Activated naive CD8-positive, alpha-beta T cell treated with anti-CD3 and anti-CD28 coated beads, Interleukin-2, amount 10 ng/mL, durations not matched to agents 7 days and 5 days (primary cell): ENCODE measurements around the gene ASCC2. TPM values are rescaled to one million over a fixed set of nuclear protein-coding genes. Genes with fewer than 3 reads are reported as not detected.
"Not testable (repeated sequence)": the region's sequence is repeated elsewhere in the genome, so short reads cannot be mapped to it uniquely, and the experiment has no call there.

Experiments used
- ATAC-seq: fragments of 150-1000 bp; cut with Tn5 transposase; one replicate; pipeline ENCODE4 v1.10.0; 2021; ENCODE audit warnings: low read depth, moderate library complexity
- POLR2A ChIA-PET: fragments of 350-600 bp; sonication (Branson Sonifier 250); formaldehyde crosslinking; loops from one replicate; lab custom pipeline; 2021; ENCODE audit warnings: antibody characterized with exemption; lab: Charles Lee
- DNase-seq: peaks from one replicate; pipeline ENCODE4 v3.0.0; 2021
- H3K27ac Mint-ChIP-seq: one replicate; pipeline ENCODE4 v1.8.0; 2022; ENCODE audit warnings: mild to moderate bottlenecking, mixed read lengths
- H3K27me3 Mint-ChIP-seq: one replicate; pipeline ENCODE4 v1.8.0; 2022; ENCODE audit warnings: mild to moderate bottlenecking, moderate library complexity, mixed read lengths
- H3K36me3 Mint-ChIP-seq: one replicate; pipeline ENCODE4 v1.8.0; 2021; ENCODE audit warnings: mild to moderate bottlenecking, mixed read lengths
- H3K4me1 Mint-ChIP-seq: one replicate; pipeline ENCODE4 v1.8.0; 2021; ENCODE audit warnings: mixed read lengths
- H3K4me3 Mint-ChIP-seq: one replicate; pipeline ENCODE4 v1.8.0; 2022; ENCODE audit warnings: mild to moderate bottlenecking, moderate library complexity, mixed read lengths
- H3K9me3 Mint-ChIP-seq: one replicate; pipeline ENCODE4 v1.8.0; 2021; ENCODE audit warnings: mixed read lengths
- total RNA-seq, 2 experiments: library from RNA; stranded (reverse); gene quantifications; one replicate each; pipeline ENCODE4 v1.2.3, GENCODE V29; 2021

Gene ASCC2
- total RNA-seq, 2 experiments from 2014 or later = 88.6 to 91.5 TPM

GRCh38 chr22:29842172-29842571 is 4.1 kb upstream of the ASCC2 start:
- ATAC-seq = no peak
- POLR2A ChIA-PET = no interaction called here
- peaks cover 17% of the 10 kb centered on the region for H3K4me1 Mint-ChIP-seq
- peaks cover 3% of the 10 kb centered on the region for H3K36me3 Mint-ChIP-seq
- peaks cover 6% of the 10 kb centered on the region for H3K9me3 Mint-ChIP-seq
- no peak overlapping the region for H3K4me3 Mint-ChIP-seq
- no peak for DNase-seq
- H3K27ac Mint-ChIP-seq = no peak overlapping the region
- H3K27me3 Mint-ChIP-seq = peaks cover 9% of the 10 kb centered on the region

DNA sequence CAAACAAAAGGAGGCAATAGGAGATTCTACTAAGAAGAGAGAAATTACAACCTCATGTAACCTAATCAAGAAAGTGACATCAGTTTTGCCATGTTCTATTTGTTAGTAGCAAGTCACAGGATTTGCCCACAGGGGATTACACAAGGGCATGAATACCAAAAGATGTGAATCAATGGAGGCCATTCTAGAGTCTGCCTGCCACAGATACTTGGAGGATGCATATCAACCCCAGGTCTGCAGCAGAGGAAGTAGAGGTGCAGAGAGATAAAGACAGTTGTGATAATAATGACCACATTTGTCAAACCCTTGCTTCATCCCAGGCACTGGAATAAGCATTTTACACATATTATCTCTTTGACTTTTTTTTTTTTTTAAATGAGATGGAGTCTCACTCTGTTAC is 2.4 kb upstream of the ASCC2 start:
- H3K4me3 Mint-ChIP-seq = no peak overlapping the region
- DNase-seq = no peak
- peaks cover 26% of the 10 kb centered on the region for H3K4me1 Mint-ChIP-seq
- H3K27ac Mint-ChIP-seq = no peak overlapping the region
- peaks cover 3% of the 10 kb centered on the region for H3K9me3 Mint-ChIP-seq
- H3K27me3 Mint-ChIP-seq = peaks cover 9% of the 10 kb centered on the region
- ATAC-seq = no peak
- POLR2A ChIA-PET = no interaction called here
- H3K36me3 Mint-ChIP-seq = peaks cover 3% of the 10 kb centered on the region

- POLR2A ChIA-PET = interaction anchor here (3.3 kb wide), 1 partner anchor 44 kb away, joined by 16 read pairs; the partner anchor contains the start of gene MTMR3
- peaks cover 27% of the 10 kb centered on the region for H3K4me1 Mint-ChIP-seq
Measured at GRCh38 chr22:29839039-29839438, 965 bp upstream of the ASCC2 start.

GRCh38 chr22:29838599-29838956 is 504 bp upstream of the ASCC2 start:
- Mint-ChIP-seq H3K9me3 (peaks cover 2% of the 10 kb centered on the region), H3K4me3 (peak overlapping the region; percentile 97), H3K36me3 (peaks cover 7% of the 10 kb centered on the region), H3K27ac (peak overlapping the region; percentile 91), H3K27me3 (peaks cover 9% of the 10 kb centered on the region), H3K4me1 (peaks cover 27% of the 10 kb centered on the region)
- POLR2A ChIA-PET = interaction anchor here (0.5 to 3.3 kb wide), 5 partner anchors 15 to 166 kb away, joined by 3 to 16 read pairs (median 3); partner anchors contain the start of genes MTMR3, UQCR10 and ZMAT5
- no peak for DNase-seq
- peak; percentile 19 for ATAC-seq

More at GRCh38 chr22:29839039-29839438, 965 bp upstream of the ASCC2 start:
- no peak for ATAC-seq
- peak overlapping the region; percentile 91 for H3K27ac Mint-ChIP-seq
- peak overlapping the region; percentile 97 for H3K4me3 Mint-ChIP-seq
- H3K27me3 Mint-ChIP-seq = peaks cover 9% of the 10 kb centered on the region
- peaks cover 6% of the 10 kb centered on the region for H3K36me3 Mint-ChIP-seq
- DNase-seq = no peak
- peaks cover 2% of the 10 kb centered on the region for H3K9me3 Mint-ChIP-seq

GRCh38 chr22:29836791-29837370 is 1.2 kb downstream of the ASCC2 start:
- peaks cover 16% of the 10 kb centered on the region for H3K36me3 Mint-ChIP-seq
- not testable (repeated sequence) for DNase-seq, ATAC-seq, H3K9me3 Mint-ChIP-seq, H3K27me3 Mint-ChIP-seq
- H3K4me1 Mint-ChIP-seq = peaks cover 29% of the 10 kb centered on the region
- H3K4me3 Mint-ChIP-seq = peak overlapping the region; percentile 97
- H3K27ac Mint-ChIP-seq = peak overlapping the region; percentile 1
- POLR2A ChIA-PET = interaction anchor here (0.5 to 3.3 kb wide), 4 partner anchors 46 to 250 kb away, joined by 4 to 16 read pairs (median 6); partner anchors contain the start of genes MTMR3, UQCR10 and ZMAT5

DNA sequence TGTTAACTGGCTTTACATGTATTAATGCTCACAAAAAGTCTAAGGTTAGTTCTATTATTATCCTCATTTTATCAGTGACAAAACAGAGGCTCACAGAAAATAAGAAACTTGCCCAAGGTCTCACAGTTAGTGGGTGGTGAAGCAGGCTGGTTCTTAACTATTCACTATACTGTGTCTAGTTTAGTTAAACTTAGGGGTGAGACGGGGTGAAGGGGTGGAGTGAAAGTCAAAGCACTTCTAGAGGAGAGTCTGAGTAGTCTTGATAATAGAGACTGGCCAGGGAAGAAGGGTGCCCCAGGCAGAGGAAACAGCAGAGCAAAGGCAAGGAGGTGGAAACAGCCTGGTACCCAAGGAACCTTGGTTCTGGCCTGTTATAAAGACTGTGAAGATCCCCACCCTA is 4.0 kb downstream of the ASCC2 start:
- peak overlapping the region; percentile 9 for H3K4me3 Mint-ChIP-seq
- peaks cover under 1% of the 10 kb centered on the region for H3K27me3 Mint-ChIP-seq
- peaks cover 22% of the 10 kb centered on the region for H3K36me3 Mint-ChIP-seq
- peaks cover 28% of the 10 kb centered on the region for H3K4me1 Mint-ChIP-seq
- peaks cover 1% of the 10 kb centered on the region for H3K9me3 Mint-ChIP-seq
- POLR2A ChIA-PET = no interaction called here
- ATAC-seq (no peak), DNase-seq (no peak)
- no peak overlapping the region for H3K27ac Mint-ChIP-seq

DNA sequence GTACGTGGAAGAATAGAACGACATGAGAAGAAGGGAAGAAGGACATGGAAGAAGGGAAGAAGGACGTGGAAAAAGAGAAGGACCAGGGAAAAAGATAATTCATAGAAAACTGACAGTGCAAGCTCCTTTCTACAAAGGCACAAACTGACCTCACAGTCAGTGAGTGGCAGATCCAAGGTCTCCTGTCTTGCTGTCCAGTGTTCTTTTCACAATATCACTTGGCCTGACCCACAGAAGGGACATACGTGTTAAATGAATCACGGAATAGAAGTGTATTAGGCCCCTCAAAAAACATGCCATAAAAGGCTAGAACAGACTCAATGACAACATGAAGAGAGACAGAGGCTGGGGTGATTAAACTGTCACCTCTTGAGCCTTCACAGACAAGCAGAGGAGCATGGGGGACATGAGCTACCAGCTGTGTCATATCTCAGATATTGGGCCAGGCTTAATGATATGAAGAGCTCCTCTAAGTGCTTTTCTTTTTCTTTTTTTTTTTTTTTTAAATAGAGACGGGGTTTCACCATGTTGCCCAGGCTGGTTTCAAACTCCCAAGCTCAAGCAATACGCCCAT is 4.6 kb downstream of the ASCC2 start:
- H3K9me3 Mint-ChIP-seq = no peaks in the 10 kb centered on the region
- peaks cover 22% of the 10 kb centered on the region for H3K4me1 Mint-ChIP-seq
- H3K27me3 Mint-ChIP-seq = no peaks in the 10 kb centered on the region
- DNase-seq (no peak), ATAC-seq (no peak)
- H3K4me3 Mint-ChIP-seq = no peak overlapping the region
- POLR2A ChIA-PET = no interaction called here
- H3K36me3 Mint-ChIP-seq = peaks cover 22% of the 10 kb centered on the region
- H3K27ac Mint-ChIP-seq = no peak overlapping the region

DNA sequence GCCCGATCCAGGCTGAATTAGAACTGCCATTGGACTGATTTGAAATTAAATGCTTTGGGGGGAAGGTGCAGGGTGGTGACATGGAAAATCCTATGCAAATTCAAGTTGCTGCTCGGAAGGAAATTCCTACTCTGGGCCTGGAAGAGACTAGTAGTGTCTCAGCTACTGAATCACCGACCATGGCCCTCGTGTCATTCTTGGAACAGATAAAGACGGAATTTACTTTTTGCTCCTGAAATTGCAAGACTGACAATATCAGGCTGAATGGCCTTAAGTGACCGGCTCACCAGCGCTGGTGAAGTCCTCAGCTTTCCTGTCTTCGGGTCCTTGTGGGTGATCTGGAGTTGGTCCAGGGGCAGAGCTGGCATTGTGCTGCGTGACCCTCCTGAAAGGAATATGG is 6.1 kb downstream of the ASCC2 start:
- H3K4me3 Mint-ChIP-seq = no peak overlapping the region
- no peak for ATAC-seq

DNA sequence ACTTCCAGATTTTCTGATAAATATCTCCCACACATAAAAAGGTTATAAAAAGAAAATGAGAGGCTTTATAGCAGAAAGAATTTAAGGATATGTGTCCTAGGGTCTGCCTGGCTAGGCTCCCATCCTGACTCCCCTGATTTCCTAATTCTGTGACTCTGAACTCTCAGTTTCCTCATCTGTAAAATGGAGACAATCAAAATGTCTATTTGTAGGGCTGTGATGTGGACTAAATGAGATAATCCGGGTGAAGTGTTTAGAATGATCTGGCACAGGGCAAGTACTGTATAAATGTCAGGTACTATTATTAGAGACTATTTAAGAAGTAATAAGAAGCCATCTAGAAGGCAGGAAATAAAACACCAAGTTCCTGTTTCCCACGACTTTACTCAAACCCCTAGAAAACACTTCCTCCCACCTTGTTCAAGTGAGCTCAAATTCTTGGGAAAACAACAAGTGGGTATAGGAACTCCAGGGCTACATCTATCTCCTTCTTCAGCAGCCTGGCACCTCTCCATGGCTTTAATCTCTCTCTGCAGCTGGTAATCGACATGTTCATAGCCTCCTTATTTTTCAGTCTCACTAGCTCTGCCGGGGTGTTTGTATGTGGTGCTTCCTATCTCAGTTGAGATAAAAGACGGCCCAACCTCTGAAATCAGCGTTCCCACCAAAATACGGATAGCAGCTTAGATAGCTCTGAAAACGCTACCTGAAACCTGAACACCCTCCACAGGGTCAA is 6.7 kb downstream of the ASCC2 start:
- Mint-ChIP-seq H3K4me1 (peaks cover 16% of the 10 kb centered on the region), H3K4me3 (no peak overlapping the region), H3K36me3 (peaks cover 24% of the 10 kb centered on the region), H3K27ac (no peak overlapping the region), H3K27me3 (no peaks in the 10 kb centered on the region), H3K9me3 (no peaks in the 10 kb centered on the region)
- POLR2A ChIA-PET = interaction anchor here (1.0 kb wide), 1 partner anchor 12 kb away, joined by 3 read pairs; no protein-coding TSS in a partner anchor
- no peak for DNase-seq
- ATAC-seq = no peak

More for the DNA sequence above, 6.1 kb downstream of the ASCC2 start:
- Mint-ChIP-seq H3K9me3 (no peaks in the 10 kb centered on the region), H3K27ac (no peak overlapping the region), H3K4me1 (peaks cover 19% of the 10 kb centered on the region), H3K27me3 (no peaks in the 10 kb centered on the region), H3K36me3 (peaks cover 24% of the 10 kb centered on the region)
- no peak for DNase-seq
- POLR2A ChIA-PET = interaction anchor here (0.7 to 1.0 kb wide), 3 partner anchors 11 to 1750 kb away, joined by 3 read pairs; no protein-coding TSS in a partner anchor

GRCh38 chr22:29830585-29830984 is 7.5 kb downstream of the ASCC2 start:
- no peak overlapping the region for H3K27ac Mint-ChIP-seq
- DNase-seq = no peak
- H3K27me3 Mint-ChIP-seq = no peaks in the 10 kb centered on the region
- peaks cover 11% of the 10 kb centered on the region for H3K4me1 Mint-ChIP-seq
- ATAC-seq = no peak
- no peak overlapping the region for H3K4me3 Mint-ChIP-seq
- POLR2A ChIA-PET = no interaction called here
- peaks cover 27% of the 10 kb centered on the region for H3K36me3 Mint-ChIP-seq
- no peaks in the 10 kb centered on the region for H3K9me3 Mint-ChIP-seq

DNA sequence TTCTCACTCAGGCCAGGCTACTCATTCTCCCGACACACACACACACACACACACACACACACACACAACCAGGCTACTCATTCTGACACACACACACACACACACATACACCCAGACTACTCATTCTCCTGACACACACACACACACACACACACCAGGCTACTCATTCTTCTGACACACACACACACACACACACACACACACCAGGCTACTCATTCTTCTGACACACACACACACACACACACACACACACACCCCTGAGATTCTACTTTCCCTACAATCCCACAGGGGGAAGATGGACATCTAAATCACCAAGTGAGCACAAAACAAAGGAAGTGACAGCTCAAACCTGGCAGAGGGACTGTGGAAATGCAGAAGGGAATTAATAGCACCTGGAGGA is 10.3 kb downstream of the ASCC2 start:
- not testable (repeated sequence) for DNase-seq
- H3K27ac Mint-ChIP-seq = peak overlapping the region; percentile 71

DNA sequence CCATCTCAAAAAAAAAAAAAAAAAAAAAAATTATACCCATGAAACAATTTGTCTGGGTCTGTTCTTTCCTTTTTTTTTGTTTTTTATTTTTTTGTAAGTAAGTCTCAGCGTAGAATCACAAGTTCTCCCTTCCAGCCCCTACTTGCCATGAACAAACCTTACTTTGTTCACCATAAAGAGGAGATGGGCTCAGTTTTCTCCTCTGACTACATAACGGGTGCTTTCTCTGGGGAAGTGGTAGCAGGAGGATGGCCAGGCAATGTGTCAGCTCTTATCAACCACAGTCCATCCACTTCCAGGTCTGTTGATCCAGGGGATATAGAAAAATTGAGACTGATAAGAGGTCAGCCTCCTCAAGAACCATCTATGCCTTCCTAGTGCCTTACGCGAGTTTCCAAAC is 11.0 kb downstream of the ASCC2 start:
- DNase-seq (no peak), ATAC-seq (no peak)
- Mint-ChIP-seq H3K27me3 (no peaks in the 10 kb centered on the region), H3K9me3 (no peaks in the 10 kb centered on the region), H3K27ac (no peak overlapping the region), H3K36me3 (peaks cover 28% of the 10 kb centered on the region), H3K4me3 (no peak overlapping the region), H3K4me1 (peaks cover 9% of the 10 kb centered on the region)
- POLR2A ChIA-PET = interaction anchor here (0.7 kb wide), 2 partner anchors 11 to 17 kb away, joined by 4 to 5 read pairs; partner anchors contain the start of gene ASCC2

More for the DNA sequence above, 10.3 kb downstream of the ASCC2 start:
- peaks cover 26% of the 10 kb centered on the region for H3K36me3 Mint-ChIP-seq
- ATAC-seq, H3K4me1 Mint-ChIP-seq, H3K4me3 Mint-ChIP-seq, H3K9me3 Mint-ChIP-seq, H3K27me3 Mint-ChIP-seq: not testable (repeated sequence)
- POLR2A ChIA-PET = interaction anchor here (0.7 kb wide), 1 partner anchor 10 kb away, joined by 5 read pairs; the partner anchor contains the start of gene ASCC2

- no peak for DNase-seq
- Mint-ChIP-seq H3K27me3 (no peaks in the 10 kb centered on the region), H3K27ac (no peak overlapping the region), H3K4me3 (no peak overlapping the region), H3K9me3 (no peaks in the 10 kb centered on the region), H3K4me1 (peaks cover 15% of the 10 kb centered on the region), H3K36me3 (peaks cover 36% of the 10 kb centered on the region)
- no peak for ATAC-seq
- POLR2A ChIA-PET = no interaction called here
Measured at GRCh38 chr22:29825578-29825977, 12.5 kb downstream of the ASCC2 start.
